IMR-90 (cell line): ENCODE data around the gene TRPV4. TPM values are rescaled to one million over a fixed set of nuclear protein-coding genes. Genes with fewer than 3 reads are reported as not detected.

ENCODE experiments used
- ATAC-seq: fragments of 200-7000 bp; cut with Tn5 transposase; 2 replicates; pipeline ENCODE4 v1.9.1; 2020; ENCODE audit warnings: low read depth, mild to moderate bottlenecking, moderate library complexity
- BruUV-seq: library from RNA; stranded (reverse); fragments of 400-500 nt; replicated peaks from 2 replicates; lab custom pipeline; 2021; lab: Mats Ljungman, UMichigan
- CTCF ChIA-PET: fragments of 300-600 bp; formaldehyde crosslinking; extraction: SDS; loops from one replicate; lab custom pipeline; 2021; ENCODE audit warnings: antibody characterized with exemption; lab: Yijun Ruan, JAX
- POLR2A ChIA-PET: fragments of 300-600 bp; sonication (Branson Sonifier 250); formaldehyde crosslinking; loops from one replicate; lab custom pipeline; 2022; ENCODE audit warnings: antibody characterized with exemption; ENCODE audit not compliant: unreplicated experiment; lab: Charles Lee
- DNase-seq: peaks from one replicate; pipeline ENCODE4 v3.0.0; 2013
- H2AFZ ChIP-seq: replicated peaks from 2 replicates; pipeline ENCODE3; 2013; ENCODE audit warnings: low read length, mild to moderate bottlenecking; ENCODE audit not compliant: poor library complexity
- H2AK5ac ChIP-seq: 2 replicates; pipeline ENCODE4 v1.6.1; 2013; ENCODE audit warnings: low read depth, low read length, inconsistent platforms
- H2AK9ac ChIP-seq: replicated peaks from 2 replicates; pipeline ENCODE3; 2013; ENCODE audit warnings: mild to moderate bottlenecking, low read depth, low read length, moderate library complexity; ENCODE audit not compliant: poor library complexity
- H2BK120ac ChIP-seq: 2 replicates; pipeline ENCODE4 v1.6.1; 2013; ENCODE audit warnings: low read depth, low read length, inconsistent platforms
- H2BK15ac ChIP-seq: 3 replicates; pipeline ENCODE4 v1.6.1; 2013; ENCODE audit warnings: low read depth, low read length, inconsistent platforms
- H2BK20ac ChIP-seq: 2 replicates; pipeline ENCODE4 v1.6.1; 2013; ENCODE audit warnings: low read depth, mild to moderate bottlenecking, inconsistent platforms, low read length, moderate library complexity
- H2BK5ac ChIP-seq: 2 replicates; pipeline ENCODE4 v1.6.1; 2013; ENCODE audit warnings: mild to moderate bottlenecking, low read depth, low read length, inconsistent platforms; ENCODE audit not compliant: poor library complexity, severe bottlenecking
- H3K14ac ChIP-seq: replicated peaks from 2 replicates; pipeline ENCODE4 v1.6.1; 2013; ENCODE audit warnings: low read depth, low read length, inconsistent platforms
- H3K18ac ChIP-seq: 2 replicates; pipeline ENCODE4 v1.6.1; 2013; ENCODE audit warnings: low read depth, low read length, control low read depth
- H3K23ac ChIP-seq: 2 replicates; pipeline ENCODE4 v1.6.1; 2013; ENCODE audit warnings: low read depth, low read length, inconsistent platforms
- H3K27ac ChIP-seq: 2 replicates; pipeline ENCODE4 v1.5.1; 2013; ENCODE audit warnings: mild to moderate bottlenecking, control low read depth, low read length; ENCODE audit not compliant: insufficient read depth
- H3K27me3 ChIP-seq: 2 replicates; pipeline ENCODE4 v1.6.1; 2013; ENCODE audit warnings: low read length; ENCODE audit not compliant: control insufficient read depth, insufficient read depth
- H3K36me3 ChIP-seq: 2 replicates; pipeline ENCODE4 v1.6.1; 2013; ENCODE audit warnings: low read length, mixed read lengths; ENCODE audit not compliant: control insufficient read depth, insufficient read depth
- H3K4ac ChIP-seq: 2 replicates; pipeline ENCODE4 v1.6.1; 2013; ENCODE audit warnings: low read depth, low read length, inconsistent platforms
- H3K4me1 ChIP-seq: 2 replicates; pipeline ENCODE4 v1.6.1; 2013; ENCODE audit warnings: low read length, mixed read lengths; ENCODE audit not compliant: control insufficient read depth, insufficient read depth
- H3K4me2 ChIP-seq: 2 replicates; pipeline ENCODE4 v1.6.1; 2013; ENCODE audit warnings: low read depth, mild to moderate bottlenecking, control low read depth, low read length, moderate library complexity
- H3K4me3 ChIP-seq: 2 replicates; pipeline ENCODE4 v1.5.1; 2013; ENCODE audit warnings: low read depth, mild to moderate bottlenecking, control low read depth, low read length, moderate library complexity; ENCODE audit not compliant: insufficient read depth
- H3K56ac ChIP-seq: 2 replicates; pipeline ENCODE4 v1.6.1; 2013; ENCODE audit warnings: low read length, inconsistent platforms; ENCODE audit not compliant: insufficient read depth; ENCODE audit errors: extremely low read depth
- H3K79me1 ChIP-seq, 2 experiments: 2 replicates each; pipeline ENCODE4 v1.6.1; 2013; ENCODE audit warnings: low read length in 2 of 2, inconsistent platforms in 1 of 2, low read depth in 1 of 2
- H3K9ac ChIP-seq: 2 replicates; pipeline ENCODE4 v1.6.1; 2013; ENCODE audit warnings: low read depth, low read length, control low read depth
- H3K9me1 ChIP-seq: 2 replicates; pipeline ENCODE4 v1.6.1; 2013; ENCODE audit warnings: low read length, inconsistent platforms; ENCODE audit not compliant: insufficient read depth
- H3K9me3 ChIP-seq: 2 replicates; pipeline ENCODE4 v1.6.1; 2013; ENCODE audit warnings: low read length; ENCODE audit not compliant: control insufficient read depth, insufficient read depth
- H4K20me1 ChIP-seq: 2 replicates; pipeline ENCODE4 v1.6.1; 2013; ENCODE audit warnings: low read length, inconsistent platforms; ENCODE audit not compliant: insufficient read depth
- H4K5ac ChIP-seq: 2 replicates; pipeline ENCODE4 v1.6.1; 2013; ENCODE audit warnings: mild to moderate bottlenecking, low read depth, low read length, control low read depth
- H4K8ac ChIP-seq, 2 experiments: 2 replicates each; pipeline ENCODE4 v1.6.1; 2013; ENCODE audit warnings: low read depth in 2 of 2, low read length in 2 of 2, control low read depth in 1 of 2, inconsistent platforms in 1 of 2
- H4K91ac ChIP-seq: 2 replicates; pipeline ENCODE4 v1.6.1; 2013; ENCODE audit warnings: low read depth, low read length, inconsistent platforms; ENCODE audit not compliant: insufficient read depth
- BHLHE40 ChIP-seq: fragments of 150-350 bp; IDR thresholded peaks from 2 replicates; pipeline ENCODE4 v1.6.1; 2016; ENCODE audit warnings: mild to moderate bottlenecking, low read depth, low read length
- FOS ChIP-seq: fragments of 150-350 bp; IDR thresholded peaks from 2 replicates; pipeline ENCODE4 v1.6.1; 2016; ENCODE audit warnings: low read depth, low read length
- MAZ ChIP-seq: IDR thresholded peaks from 2 replicates; pipeline ENCODE4 v1.6.1; 2012; ENCODE audit warnings: low read depth, mild to moderate bottlenecking, low read length, improper control_type of control experiment, moderate library complexity, borderline replicate concordance
- NFE2L2 ChIP-seq: fragments of 150-350 bp; IDR thresholded peaks from 2 replicates; pipeline ENCODE4 v1.6.1; 2016; ENCODE audit warnings: low read depth, mild to moderate bottlenecking, low read length
- POLR2A ChIP-seq: IDR thresholded peaks from 2 replicates; pipeline ENCODE4 v1.6.1; 2012; ENCODE audit warnings: mild to moderate bottlenecking, low read depth, low read length
- RAD21 ChIP-seq: IDR thresholded peaks from 2 replicates; pipeline ENCODE4 v1.6.1; 2012; ENCODE audit warnings: low read length, improper control_type of control experiment
- RCOR1 ChIP-seq: IDR thresholded peaks from 2 replicates; pipeline ENCODE4 v1.6.1; 2012; ENCODE audit warnings: mild to moderate bottlenecking, low read length, improper control_type of control experiment; ENCODE audit not compliant: insufficient replicate concordance
- RFX5 ChIP-seq: IDR thresholded peaks from 2 replicates; pipeline ENCODE4 v1.8.0; 2012; ENCODE audit warnings: low read depth, mild to moderate bottlenecking, low read length, moderate library complexity
- SMC3 ChIP-seq: fragments of 150-350 bp; IDR thresholded peaks from 2 replicates; pipeline ENCODE4 v1.6.1; 2016; ENCODE audit warnings: low read depth, mild to moderate bottlenecking, antibody characterized with exemption, low read length, moderate library complexity
- WGBS, 2 experiments: methylation state at CpG; one replicate each; pipeline versions ENCODE4 v1.1.5 to v1.1.7; 2013; ENCODE audit warnings: missing lambda C conversion rate in 2 of 2; ENCODE audit not compliant: insufficient read length in 1 of 2; ENCODE audit errors: extremely low coverage in 2 of 2; 5-methylcytosine and 5-hydroxymethylcytosine counted together
- dilution Hi-C: fragments of 300-500 bp; cut with HindIII; formaldehyde crosslinking; loops from one replicate; pipeline ENCODE4 v1.14.3; 2018; ENCODE audit warnings: low sequenced_read_pairs; ENCODE audit not compliant: unreplicated experiment
- in situ Hi-C: fragments of 300-500 bp; cut with MboI; formaldehyde crosslinking; loops from 3 replicates; pipeline ENCODE4 v1.14.3; 2019; ENCODE audit warnings: low sequenced_read_pairs, inconsistent platforms, mixed read lengths
- intact Hi-C: fragments of 100-400 bp; cut with micrococcal nuclease; formaldehyde crosslinking; loops from 2 replicates; pipeline ENCODE4 v1.10.0; 2022
- polyA plus RNA-seq, 3 experiments: library from polyadenylated mRNA; depleted of rRNA; stranded (reverse); fragments of >200 nt; gene quantifications; 2 replicates each; pipeline ENCODE4 v1.2.3, GENCODE V29; 2012; ENCODE audit warnings: low replicate concordance in 1 of 3
- total RNA-seq: library from RNA; depleted of rRNA; stranded (reverse); fragments of >200 nt; gene quantifications from 2 replicates; pipeline ENCODE4 v1.2.3, GENCODE V29; 2012
- TF ChIP-seq, protein P1 (sequence below): conservative IDR thresholded peaks from 2 replicates; pipeline ENCODE4 v1.5.1; 2012; ENCODE audit warnings: mild to moderate bottlenecking, low read depth, low read length, improper control_type of control experiment
- TF ChIP-seq, protein P2 (sequence below): fragments of 150-350 bp; IDR thresholded peaks from 2 replicates; pipeline ENCODE4 v1.6.1; 2017; ENCODE audit warnings: mild to moderate bottlenecking, antibody characterized with exemption, low read length, low read depth
- TF ChIP-seq, protein P3 (sequence below): fragments of 150-350 bp; IDR thresholded peaks from 2 replicates; pipeline ENCODE4 v1.6.1; 2016; ENCODE audit warnings: low read depth, mild to moderate bottlenecking, low read length, moderate library complexity, borderline replicate concordance

Gene TRPV4
- total and polyA plus RNA-seq, 2 of the 4 experiments (the other 2 are of a cell fraction), result 1.1 to 6.1 TPM

DNA sequence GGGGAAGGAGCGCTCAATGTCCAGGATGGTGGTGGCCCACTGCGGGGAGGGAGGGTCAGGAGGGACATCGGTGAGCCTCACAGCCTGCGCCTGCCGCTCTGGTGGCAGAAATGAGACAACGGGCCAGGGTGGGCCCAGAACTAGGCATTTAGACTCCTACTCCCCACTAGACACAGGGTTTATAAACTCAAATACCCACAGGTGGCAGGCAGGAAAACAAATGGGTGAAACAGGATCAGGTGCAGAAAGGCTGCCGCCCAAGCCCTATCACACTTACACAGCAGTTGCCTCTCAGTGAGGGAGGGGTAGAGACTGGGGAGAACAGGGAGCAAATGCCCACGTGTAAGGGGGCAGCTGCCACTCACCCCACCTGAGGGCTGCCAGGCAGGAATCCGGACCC lies 46.4 kb downstream of the TRPV4 start:
- TF ChIP-seq BHLHE40 (no peak), RFX5 (no peak), RAD21 (no peak), RCOR1 (no peak), SMC3 (no peak), MAZ (no peak), NFE2L2 (no peak), POLR2A (no peak), FOS (no peak)
- TF ChIP-seq, protein P1, sequence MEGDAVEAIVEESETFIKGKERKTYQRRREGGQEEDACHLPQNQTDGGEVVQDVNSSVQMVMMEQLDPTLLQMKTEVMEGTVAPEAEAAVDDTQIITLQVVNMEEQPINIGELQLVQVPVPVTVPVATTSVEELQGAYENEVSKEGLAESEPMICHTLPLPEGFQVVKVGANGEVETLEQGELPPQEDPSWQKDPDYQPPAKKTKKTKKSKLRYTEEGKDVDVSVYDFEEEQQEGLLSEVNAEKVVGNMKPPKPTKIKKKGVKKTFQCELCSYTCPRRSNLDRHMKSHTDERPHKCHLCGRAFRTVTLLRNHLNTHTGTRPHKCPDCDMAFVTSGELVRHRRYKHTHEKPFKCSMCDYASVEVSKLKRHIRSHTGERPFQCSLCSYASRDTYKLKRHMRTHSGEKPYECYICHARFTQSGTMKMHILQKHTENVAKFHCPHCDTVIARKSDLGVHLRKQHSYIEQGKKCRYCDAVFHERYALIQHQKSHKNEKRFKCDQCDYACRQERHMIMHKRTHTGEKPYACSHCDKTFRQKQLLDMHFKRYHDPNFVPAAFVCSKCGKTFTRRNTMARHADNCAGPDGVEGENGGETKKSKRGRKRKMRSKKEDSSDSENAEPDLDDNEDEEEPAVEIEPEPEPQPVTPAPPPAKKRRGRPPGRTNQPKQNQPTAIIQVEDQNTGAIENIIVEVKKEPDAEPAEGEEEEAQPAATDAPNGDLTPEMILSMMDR, result no peak
- TF ChIP-seq, protein P2, sequence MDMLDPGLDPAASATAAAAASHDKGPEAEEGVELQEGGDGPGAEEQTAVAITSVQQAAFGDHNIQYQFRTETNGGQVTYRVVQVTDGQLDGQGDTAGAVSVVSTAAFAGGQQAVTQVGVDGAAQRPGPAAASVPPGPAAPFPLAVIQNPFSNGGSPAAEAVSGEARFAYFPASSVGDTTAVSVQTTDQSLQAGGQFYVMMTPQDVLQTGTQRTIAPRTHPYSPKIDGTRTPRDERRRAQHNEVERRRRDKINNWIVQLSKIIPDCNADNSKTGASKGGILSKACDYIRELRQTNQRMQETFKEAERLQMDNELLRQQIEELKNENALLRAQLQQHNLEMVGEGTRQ, result no peak
- TF ChIP-seq, protein P3, sequence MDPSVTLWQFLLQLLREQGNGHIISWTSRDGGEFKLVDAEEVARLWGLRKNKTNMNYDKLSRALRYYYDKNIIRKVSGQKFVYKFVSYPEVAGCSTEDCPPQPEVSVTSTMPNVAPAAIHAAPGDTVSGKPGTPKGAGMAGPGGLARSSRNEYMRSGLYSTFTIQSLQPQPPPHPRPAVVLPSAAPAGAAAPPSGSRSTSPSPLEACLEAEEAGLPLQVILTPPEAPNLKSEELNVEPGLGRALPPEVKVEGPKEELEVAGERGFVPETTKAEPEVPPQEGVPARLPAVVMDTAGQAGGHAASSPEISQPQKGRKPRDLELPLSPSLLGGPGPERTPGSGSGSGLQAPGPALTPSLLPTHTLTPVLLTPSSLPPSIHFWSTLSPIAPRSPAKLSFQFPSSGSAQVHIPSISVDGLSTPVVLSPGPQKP, result no peak
- Histone ChIP-seq H2BK20ac (no peak overlapping the region), H3K27ac (no peak overlapping the region), H3K4me2 (no peak overlapping the region), H2BK5ac (no peak overlapping the region), H3K9ac (no peak overlapping the region), H3K36me3 (peaks cover 5% of the 10 kb centered on the region), H2BK120ac (no peak overlapping the region), H4K8ac (no peak overlapping the region), H3K4ac (no peak overlapping the region), H3K9me1 (no peaks in the 10 kb centered on the region), H2AK9ac (no peak overlapping the region), H3K18ac (no peak overlapping the region), H3K4me3 (no peak overlapping the region), H3K14ac (no peak overlapping the region), H2AFZ (no peak overlapping the region), H3K56ac (no peak overlapping the region), H4K91ac (no peak overlapping the region), H3K4me1 (no peaks in the 10 kb centered on the region), H3K23ac (no peak overlapping the region), H2BK15ac (no peak overlapping the region), H3K79me1 (no peaks in the 10 kb centered on the region), H4K5ac (no peak overlapping the region), H2AK5ac (no peak overlapping the region), H3K9me3 (no peaks in the 10 kb centered on the region), H3K27me3 (no peaks in the 10 kb centered on the region; the same call in 1 of the 2 replicates), H4K20me1 (no peaks in the 10 kb centered on the region)
- DNase-seq, result no peak
- ChIA-PET POLR2A (no interaction called here), CTCF (no interaction called here)
- dilution Hi-C loops, result no loop called here
- no peak for ATAC-seq
- no CpG with 5 or more reads among the region's 9 CpGs for WGBS, 2 experiments
- BruUV-seq, result no TSS peak
- intact Hi-C loops, result no loop called here
- in situ Hi-C loops, result no loop called here
